ENCODE measurements around the gene CPS1.

GRCh38 chr2:210676067-210676466 is 119.7 kb downstream of the CPS1 start:
- TF ChIP-seq REST (IDR thresholded peaks at IDR 0.05; ENCODE audit: insufficient read depth in 1 of 2, low read depth in 2 of 2, low read length in 2 of 2) (no peak), POLR2AphosphoS5 (IDR thresholded peaks at IDR 0.05; ENCODE audit: low read depth, low read length) (no peak), TAF1 (IDR thresholded peaks at IDR 0.05; ENCODE audit: borderline replicate concordance, insufficient read depth, low read length) (no peak), SIN3A (IDR thresholded peaks at IDR 0.05; ENCODE audit: borderline replicate concordance, insufficient read depth, low read length) (no peak), FOXP2 (optimal IDR thresholded peaks at IDR 0.05; ENCODE audit: borderline replicate concordance, extremely low read depth, extremely low read length, insufficient read depth) (no peak)

Data from PFSK-1 (cell line).